GM18870 (cell line): Measurements from ENCODE around the gene MAGOH.
"Not testable (repeated sequence)": the region's sequence is repeated elsewhere in the genome, so short reads cannot be mapped to it uniquely, and the experiment has no call there.

Source experiments
- ATAC-seq: cut with Tn5 transposase; IDR thresholded peaks from one replicate; pipeline ENCODE4 v1.9.1; 2021; ENCODE audit warnings: moderate library complexity; ENCODE audit not compliant: unreplicated experiment

MAGOH gene

GRCh38 chr1:53241828-53242227 lies 3.5 kb upstream of the MAGOH start:
- no peak for ATAC-seq

DNA sequence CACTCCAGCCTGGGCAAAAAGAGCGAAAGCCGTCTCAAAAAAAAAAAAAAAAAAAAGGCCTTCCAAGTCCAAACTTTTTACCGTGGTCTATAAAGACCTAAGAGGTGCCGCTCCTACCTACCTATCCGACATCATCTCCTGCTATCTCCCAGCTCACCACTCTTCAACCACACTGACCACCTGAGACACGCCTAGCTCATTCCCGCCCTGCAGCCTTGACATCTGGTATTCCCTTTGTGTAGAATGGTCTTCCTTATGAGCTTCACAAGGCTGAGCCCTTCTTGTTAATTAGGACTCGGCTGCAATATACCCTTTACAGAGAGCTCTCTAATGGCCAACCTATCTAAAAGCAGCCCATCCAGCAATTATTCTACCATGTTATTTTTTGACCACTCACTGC lies 680 bp downstream of the MAGOH start:
- ATAC-seq: no peak

- no peak for ATAC-seq
Observed at GRCh38 chr1:53220962-53221286, 17.4 kb downstream of the MAGOH start.

DNA sequence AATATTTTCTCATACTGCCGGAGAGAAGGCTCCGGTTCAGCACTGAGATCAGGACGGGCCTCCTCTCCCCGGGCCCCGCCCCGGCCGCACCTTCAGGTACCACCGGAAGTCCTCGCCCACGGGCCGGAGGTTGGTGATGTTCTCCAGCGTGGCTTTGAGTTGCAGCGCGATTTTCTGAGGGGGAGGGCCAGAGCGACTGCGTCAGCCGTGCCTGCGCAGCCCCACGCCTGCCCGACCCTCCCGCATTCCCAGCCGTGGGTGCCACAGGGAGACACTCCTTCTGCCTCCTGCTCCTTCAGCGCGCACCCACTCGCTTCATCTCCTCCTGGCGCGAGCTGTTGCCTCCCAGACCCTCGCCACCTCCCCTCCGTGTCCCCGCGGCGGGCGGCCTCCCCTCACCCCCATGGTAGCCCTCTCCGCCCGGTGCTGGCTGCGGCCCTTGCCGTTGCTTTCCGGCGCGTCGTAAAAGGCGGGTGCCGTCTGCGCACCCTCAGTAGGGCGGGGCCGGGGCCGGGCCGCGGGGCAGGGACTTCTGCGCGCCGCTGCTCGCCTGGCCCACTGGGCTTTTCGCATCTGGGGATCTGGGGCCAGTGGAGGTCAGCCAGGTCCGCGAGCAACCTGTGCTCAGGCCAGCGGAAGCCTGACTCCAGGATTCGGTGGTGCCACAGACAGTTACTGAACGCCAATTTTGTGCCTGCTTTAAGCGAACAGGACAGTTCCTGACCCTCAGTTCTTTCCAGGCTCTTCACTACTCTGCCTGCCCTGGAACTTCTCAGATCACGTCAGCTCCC lies 18.0 kb downstream of the MAGOH start, which contains the start of gene CZIB:
CZIB (minus strand) TSS at position 464 of the 791 bp plus-strand sequence; CDS start at position 405, 59 bp downstream.
- peak; percentile 91 for ATAC-seq

- ATAC-seq: no peak
Observed at GRCh38 chr1:53219711-53220110, 18.6 kb downstream of the MAGOH start.

- ATAC-seq: no peak
Observed at GRCh38 chr1:53218201-53218600, 20.1 kb downstream of the MAGOH start.

DNA sequence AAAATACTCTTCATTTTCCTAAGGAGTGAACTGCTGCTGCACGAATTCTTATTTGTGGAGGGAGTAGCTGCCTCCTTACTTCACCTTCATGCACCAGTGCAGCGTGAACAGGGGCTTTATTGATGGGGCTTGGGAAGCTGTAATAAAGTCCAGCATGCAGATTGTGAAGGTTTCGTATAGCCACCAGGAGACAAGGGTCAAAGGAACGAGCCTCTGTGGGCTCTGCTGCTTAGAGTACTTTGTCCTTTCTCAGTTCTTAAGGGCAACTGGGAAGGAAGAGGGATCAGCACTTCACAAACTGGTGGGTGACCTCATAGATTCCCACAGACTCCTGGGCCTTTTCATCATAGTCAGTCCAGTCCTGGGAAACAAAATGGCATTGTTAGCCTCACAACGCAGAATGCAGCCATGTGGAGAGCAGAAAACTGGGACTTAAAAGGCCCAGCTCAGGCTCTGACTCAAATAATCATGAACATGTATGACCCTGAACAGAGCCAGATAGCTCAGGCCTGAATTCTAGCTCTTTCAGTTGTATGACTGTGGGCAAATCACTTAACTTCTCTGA lies 23.9 kb downstream of the MAGOH start:
- ATAC-seq: no peak

DNA sequence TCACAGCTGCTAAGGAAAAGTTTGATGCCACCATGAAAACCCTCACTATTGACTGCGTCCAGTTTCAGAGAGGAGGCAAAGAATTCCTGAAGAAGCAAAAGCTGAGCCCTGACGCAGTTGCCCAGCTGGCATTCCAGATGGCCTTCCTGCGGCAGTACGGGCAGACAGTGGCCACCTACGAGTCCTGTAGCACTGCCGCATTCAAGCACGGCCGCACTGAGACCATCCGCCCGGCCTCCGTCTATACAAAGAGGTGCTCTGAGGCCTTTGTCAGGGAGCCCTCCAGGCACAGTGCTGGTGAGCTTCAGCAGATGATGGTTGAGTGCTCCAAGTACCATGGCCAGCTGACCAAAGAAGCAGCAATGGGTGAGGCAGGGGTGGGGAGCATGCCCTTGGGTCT lies 27.4 kb downstream of the MAGOH start:
- no peak for ATAC-seq

DNA sequence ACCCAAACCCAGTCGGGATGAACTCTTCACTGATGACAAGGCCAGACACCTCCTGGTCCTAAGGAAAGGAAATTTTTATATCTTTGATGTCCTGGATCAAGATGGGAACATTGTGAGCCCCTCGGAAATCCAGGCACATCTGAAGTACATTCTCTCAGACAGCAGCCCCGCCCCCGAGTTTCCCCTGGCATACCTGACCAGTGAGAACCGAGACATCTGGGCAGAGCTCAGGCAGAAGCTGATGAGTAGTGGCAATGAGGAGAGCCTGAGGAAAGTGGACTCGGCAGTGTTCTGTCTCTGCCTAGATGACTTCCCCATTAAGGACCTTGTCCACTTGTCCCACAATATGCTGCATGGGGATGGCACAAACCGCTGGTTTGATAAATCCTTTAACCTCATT lies 28.0 kb downstream of the MAGOH start:
- ATAC-seq: no peak

GRCh38 chr1:53207726-53208125 lies 30.6 kb downstream of the MAGOH start:
- ATAC-seq: no peak

- no peak for ATAC-seq
Observed at GRCh38 chr1:53206735-53207379, 31.5 kb downstream of the MAGOH start.

DNA sequence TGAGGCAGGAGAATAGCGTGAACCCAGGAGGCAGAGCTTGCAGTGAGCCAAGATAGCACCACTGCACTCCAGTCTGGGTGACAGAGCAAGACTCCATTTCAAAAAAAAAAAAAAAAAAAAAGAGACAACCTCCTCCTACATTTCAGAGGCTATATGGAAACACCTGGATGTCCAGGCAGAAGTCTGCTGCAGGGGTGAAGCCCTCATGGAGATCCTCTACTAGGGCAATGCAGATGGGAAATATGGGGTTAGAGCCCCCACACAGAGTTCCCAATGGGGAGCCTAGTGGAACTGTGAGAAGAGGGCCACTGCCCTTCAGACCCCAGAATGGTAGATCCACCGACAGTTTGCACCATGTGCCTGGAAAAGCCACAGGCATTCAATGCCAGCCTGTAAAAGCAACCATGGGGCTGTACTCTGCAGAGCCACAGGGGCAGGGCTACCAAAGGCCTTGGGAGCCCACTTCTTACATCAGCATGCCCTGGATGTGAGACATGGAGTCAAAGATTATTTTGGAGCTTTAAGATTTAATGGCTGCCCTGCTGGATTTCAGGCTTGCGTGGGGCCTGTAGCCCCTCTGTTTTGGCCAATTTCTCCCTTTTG lies 32.1 kb downstream of the MAGOH start:
- ATAC-seq: not testable (repeated sequence)

DNA sequence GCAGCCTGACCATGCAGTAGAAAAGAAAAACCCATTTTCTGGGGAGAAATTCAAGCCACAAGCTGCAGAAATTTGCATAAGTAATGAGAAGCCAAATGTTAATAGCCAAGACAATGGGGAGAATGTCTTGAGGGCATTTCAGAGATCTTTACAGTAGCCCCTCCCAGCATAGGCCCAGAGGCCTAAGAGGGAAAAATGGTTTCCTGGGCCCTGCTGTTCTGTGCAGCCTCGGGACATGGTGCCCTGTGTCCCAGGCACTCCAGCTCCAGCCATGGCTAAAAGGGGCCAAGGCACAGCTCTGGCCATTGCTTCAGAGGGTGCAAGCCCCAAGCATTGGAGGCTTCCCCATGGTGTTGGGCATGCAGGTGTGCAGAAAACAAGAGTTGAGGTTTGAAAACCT lies 32.8 kb downstream of the MAGOH start:
- ATAC-seq: not testable (repeated sequence)

DNA sequence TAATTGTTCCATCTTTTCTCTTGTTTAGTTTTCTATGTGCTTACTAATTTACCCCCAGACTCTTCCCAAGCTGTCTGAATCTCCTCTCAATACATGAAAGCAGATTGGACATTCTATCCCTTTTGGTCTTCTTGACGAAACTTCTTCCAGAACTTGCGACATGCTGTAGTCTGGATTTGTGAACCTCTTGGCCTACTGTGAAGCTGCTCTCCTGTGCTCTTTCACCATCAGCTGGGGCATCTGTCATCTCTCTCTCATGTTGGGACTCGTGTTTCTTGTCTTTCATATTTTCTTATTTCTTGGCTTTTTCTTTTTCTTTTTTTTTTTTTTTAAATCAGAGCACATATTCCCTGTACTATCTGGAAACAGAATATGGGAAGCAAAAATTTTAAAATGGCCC lies 34.9 kb downstream of the MAGOH start:
- ATAC-seq: no peak

DNA sequence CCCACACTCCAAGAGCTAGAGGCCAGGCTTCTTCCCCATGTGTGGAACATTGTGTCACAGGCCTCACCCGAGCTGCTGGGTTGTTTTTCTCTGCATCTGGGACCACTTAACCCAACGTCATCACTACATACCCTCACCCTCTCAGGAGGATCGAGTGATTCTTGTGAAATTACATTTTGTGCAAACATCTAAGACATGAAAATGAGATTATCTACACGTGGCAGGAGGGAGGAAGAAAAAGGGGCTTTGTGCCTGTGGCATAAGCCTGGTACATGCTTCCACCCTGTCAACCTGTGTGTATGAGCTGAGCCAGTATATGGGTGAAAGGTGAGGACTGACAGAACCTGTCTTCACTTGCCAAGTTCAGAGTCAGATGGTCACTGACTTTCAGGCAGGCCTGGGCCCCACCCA lies 40.1 kb downstream of the MAGOH start:
- no peak for ATAC-seq

- ATAC-seq: no peak
Observed at GRCh38 chr1:53197291-53198200, 40.8 kb downstream of the MAGOH start.

- ATAC-seq: peak; percentile 81
Observed at GRCh38 chr1:53196485-53197290, 41.6 kb downstream of the MAGOH start, which contains the start of gene CPT2. CPT2 (plus strand) TSS chr1:53196824; CDS start chr1:53196944, 120 bp downstream.

DNA sequence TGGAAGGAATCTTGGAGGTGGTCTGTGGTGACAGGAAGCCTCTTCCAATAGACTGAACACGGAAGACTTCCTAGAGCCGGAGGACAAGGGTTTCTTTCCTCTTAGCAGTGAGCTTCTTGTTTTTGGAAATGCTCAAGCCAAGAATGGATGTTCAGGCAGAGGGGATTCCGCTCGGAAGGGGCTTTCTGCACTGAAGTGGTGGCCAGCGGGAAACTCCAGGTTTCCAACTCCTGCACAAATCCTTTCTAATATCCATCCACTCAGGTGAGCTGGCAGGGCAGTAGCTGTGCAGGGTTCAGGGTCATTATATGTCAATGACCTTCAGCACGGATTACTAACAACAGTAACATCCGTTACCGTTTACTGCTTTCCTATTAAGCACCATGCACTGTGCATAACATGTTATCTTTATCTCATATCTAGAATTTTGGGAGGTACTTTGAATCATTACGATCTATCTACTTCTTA lies 42.3 kb downstream of the MAGOH start:
- ATAC-seq: peak; percentile 14

DNA sequence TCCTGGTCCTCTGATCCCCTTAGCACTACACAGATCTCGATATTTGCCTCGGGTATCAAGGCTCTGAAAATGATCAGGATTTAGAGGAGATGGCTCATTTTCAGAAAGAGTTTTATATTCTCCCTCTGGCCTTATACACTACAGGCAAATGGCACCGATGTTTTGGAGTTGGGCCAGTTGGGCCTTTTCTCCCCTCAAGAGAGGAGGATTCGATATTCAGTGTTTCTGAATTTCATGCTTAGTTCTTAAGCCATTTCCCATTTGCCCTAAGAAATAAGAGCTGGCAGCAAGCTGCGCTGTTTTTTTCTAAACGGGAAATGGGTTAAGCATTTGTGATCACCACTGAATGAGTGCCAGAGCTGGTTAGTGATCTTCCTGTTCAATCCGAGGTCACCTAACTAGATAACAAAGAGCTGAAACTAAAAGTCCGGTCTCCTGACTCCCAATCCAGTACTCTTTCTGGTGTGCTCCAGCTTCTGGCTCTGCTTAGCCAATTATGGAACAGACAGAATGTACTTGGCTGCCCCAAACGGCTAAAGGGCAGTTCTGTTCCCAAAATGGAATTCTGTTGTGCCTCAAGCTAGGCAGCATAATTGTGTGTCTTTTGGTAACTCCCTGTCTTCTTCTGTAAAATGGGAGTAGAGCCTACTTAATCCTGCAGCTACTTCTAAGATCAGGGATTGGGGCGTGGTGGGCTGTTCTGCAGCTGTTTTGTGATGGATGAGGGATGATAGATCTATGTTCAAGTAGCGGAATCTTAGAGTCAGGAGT lies 42.9 kb downstream of the MAGOH start:
- no peak for ATAC-seq
